ENCODE data around the gene PLK2. TPM values are rescaled to one million over a fixed set of nuclear protein-coding genes. Genes with fewer than 3 reads are reported as not detected.

The PLK2 gene
- total and polyA plus RNA-seq, 9 of the 15 experiments (the other 6 are each of a cell fraction or from before 2014, with no cell fraction given) = 0.58 TPM; not detected in 8

- FAIRE-seq = no peak
- H2AFZ ChIP-seq (ENCODE audit: low read depth, low read length) = no peak overlapping the region
- POLR2A ChIA-PET = no interaction called here
- no peaks in the 10 kb centered on the region for H3K9me1 ChIP-seq (ENCODE audit: control insufficient read depth, insufficient read depth, low read length)
- H3K4me2 ChIP-seq (ENCODE audit: insufficient read depth, low read length) = no peak overlapping the region
- in situ Hi-C loops (cut with MboI) (no loop called here), intact Hi-C loops (cut with micrococcal nuclease) (no loop called here)
- peaks cover 3% of the 10 kb centered on the region; the same call in 1 of the 2 replicates for H3K9me3 ChIP-seq (replicated peaks; ENCODE audit: control insufficient read depth, insufficient read depth, low read depth, low read length)
- no peaks in the 10 kb centered on the region for H3K79me2 ChIP-seq (ENCODE audit: control insufficient read depth, insufficient read depth, low read length)
- no peak for DNase-seq (ENCODE audit: extremely low read depth in 1 of 4, low spot score in 3 of 4)
- no peaks in the 10 kb centered on the region for H3K27me3 ChIP-seq (ENCODE audit: control insufficient read depth in 2 of 2, insufficient read depth in 2 of 2, low read length in 2 of 2)
- no peaks in the 10 kb centered on the region for H3K36me3 ChIP-seq (ENCODE audit: control insufficient read depth, insufficient read depth, low read length)
- no peaks in the 10 kb centered on the region for H4K20me1 ChIP-seq (replicated peaks; ENCODE audit: control insufficient read depth, insufficient read depth, low read length)
- H3K9ac ChIP-seq (ENCODE audit: insufficient read depth in 1 of 2, low read depth in 2 of 2, low read length in 2 of 2) = no peak overlapping the region
- H3K27ac ChIP-seq (ENCODE audit: extremely low read depth, low read depth, low read length) = no peak overlapping the region
- H3K4me3 ChIP-seq = no peak overlapping the region
- CTCF ChIA-PET (ENCODE audit: low intra/inter-chr PET ratio) = no interaction called here
- H3K4me1 ChIP-seq (replicated peaks in 1 of 2; ENCODE audit: control insufficient read depth in 2 of 2, insufficient read depth in 2 of 2, low read length in 2 of 2) = no peaks in the 10 kb centered on the region
- BruUV-seq (replicated peaks) = no TSS peak
- no peak for ATAC-seq
- TF ChIP-seq KLF13 (tag; IDR thresholded peaks at IDR 0.05; ENCODE audit: borderline replicate concordance, low read depth) = no peak
- no peak for TF ChIP-seq PCBP2 (IDR thresholded peaks at IDR 0.05; ENCODE audit: low read depth, low read length, poor library complexity, severe bottlenecking)
- TF ChIP-seq ZFPM2 (CRISPR knock-in tag; IDR thresholded peaks at IDR 0.05) = no peak
- TF ChIP-seq GTF3C2 (IDR thresholded peaks at IDR 0.05; ENCODE audit: borderline replicate concordance, extremely low read depth, insufficient read length) = no peak
- no peak for TF ChIP-seq ZNF134 (CRISPR knock-in tag; conservative IDR thresholded peaks at IDR 0.05)
- no peak for TF ChIP-seq PCBP1 (IDR thresholded peaks at IDR 0.05; ENCODE audit: low read depth, low read length, poor library complexity, severe bottlenecking)
- TF ChIP-seq SRSF1 (IDR thresholded peaks at IDR 0.05; ENCODE audit: low read depth, low read length) = no peak
- no peak for TF ChIP-seq NR1H2 (CRISPR knock-in tag; IDR thresholded peaks at IDR 0.05)
- no peak for TF ChIP-seq MCM5 (IDR thresholded peaks at IDR 0.05; ENCODE audit: low read depth)
- TF ChIP-seq TCF3 (CRISPR knock-in tag; IDR thresholded peaks at IDR 0.05) = no peak
- TF ChIP-seq U2AF1 (optimal IDR thresholded peaks at IDR 0.05; ENCODE audit: low read depth, low read length) = no peak
- no peak for TF ChIP-seq ZBTB7A (IDR thresholded peaks at IDR 0.05; ENCODE audit: borderline replicate concordance, control insufficient read depth, low read depth, low read length)
- no peak for TF ChIP-seq EWSR1 (IDR thresholded peaks at IDR 0.05; ENCODE audit: borderline replicate concordance, low read depth, partially characterized antibody)
- no peak for TF ChIP-seq HINFP (tag; conservative IDR thresholded peaks at IDR 0.05; ENCODE audit: low read depth)
- no peak for TF ChIP-seq KAT8 (IDR thresholded peaks at IDR 0.05; ENCODE audit: low read depth)
Measured at GRCh38 chr5:58481066-58481676, 21.3 kb upstream of the PLK2 start.
